Activated CD4-positive, alpha-beta T cell treated with anti-CD3 and anti-CD28 coated beads for 48 hours (primary cell): ENCODE results near the gene NAA16.
"Not testable (repeated sequence)": the region's sequence is repeated elsewhere in the genome, so short reads cannot be mapped to it uniquely, and the experiment has no call there.

ENCODE experiments used
- DNase-seq: peaks from one replicate; pipeline ENCODE4 v3.0.0-alpha.2; 2020

Gene NAA16

DNA sequence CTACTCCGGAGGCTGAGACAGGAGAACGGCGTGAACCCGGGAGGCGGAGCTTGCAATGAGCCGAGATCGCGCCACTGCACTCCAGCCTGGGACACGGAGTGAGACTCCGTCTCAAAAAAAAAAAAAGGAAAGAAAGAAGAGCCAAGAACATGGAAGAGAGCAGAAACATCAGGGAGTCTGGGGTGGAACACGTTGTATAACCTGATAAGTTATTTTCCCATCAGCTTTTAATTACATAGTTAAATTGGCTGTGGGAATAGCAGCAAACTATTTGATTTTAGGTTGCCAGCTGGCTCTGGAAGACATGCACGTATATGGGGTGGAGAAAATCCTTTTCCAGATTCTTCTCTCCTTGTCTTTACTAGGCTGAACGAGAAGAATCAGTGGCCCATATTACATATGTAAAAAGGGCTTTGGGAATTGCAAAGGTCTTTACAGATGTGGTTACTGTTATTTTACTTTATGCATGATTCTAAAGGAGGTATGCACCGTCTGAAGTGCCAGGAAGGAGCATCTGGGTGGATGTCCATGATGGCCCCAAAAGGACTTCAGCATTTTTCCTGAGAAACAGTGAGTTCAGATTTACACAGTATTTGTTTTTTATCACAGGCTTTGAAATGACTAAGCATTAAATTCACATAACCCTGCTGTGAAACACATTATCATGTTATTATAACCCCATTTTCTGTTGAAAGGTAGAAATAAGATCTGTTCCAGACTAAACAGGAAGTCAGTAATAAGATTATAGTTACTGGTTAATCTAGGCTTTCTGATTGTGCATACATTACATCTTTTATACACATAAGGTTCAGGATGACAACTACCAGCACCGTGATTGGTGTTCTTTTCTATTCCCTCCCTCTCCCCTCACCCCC is 4.6 kb upstream of the NAA16 start:
- DNase-seq, result no peak

DNA sequence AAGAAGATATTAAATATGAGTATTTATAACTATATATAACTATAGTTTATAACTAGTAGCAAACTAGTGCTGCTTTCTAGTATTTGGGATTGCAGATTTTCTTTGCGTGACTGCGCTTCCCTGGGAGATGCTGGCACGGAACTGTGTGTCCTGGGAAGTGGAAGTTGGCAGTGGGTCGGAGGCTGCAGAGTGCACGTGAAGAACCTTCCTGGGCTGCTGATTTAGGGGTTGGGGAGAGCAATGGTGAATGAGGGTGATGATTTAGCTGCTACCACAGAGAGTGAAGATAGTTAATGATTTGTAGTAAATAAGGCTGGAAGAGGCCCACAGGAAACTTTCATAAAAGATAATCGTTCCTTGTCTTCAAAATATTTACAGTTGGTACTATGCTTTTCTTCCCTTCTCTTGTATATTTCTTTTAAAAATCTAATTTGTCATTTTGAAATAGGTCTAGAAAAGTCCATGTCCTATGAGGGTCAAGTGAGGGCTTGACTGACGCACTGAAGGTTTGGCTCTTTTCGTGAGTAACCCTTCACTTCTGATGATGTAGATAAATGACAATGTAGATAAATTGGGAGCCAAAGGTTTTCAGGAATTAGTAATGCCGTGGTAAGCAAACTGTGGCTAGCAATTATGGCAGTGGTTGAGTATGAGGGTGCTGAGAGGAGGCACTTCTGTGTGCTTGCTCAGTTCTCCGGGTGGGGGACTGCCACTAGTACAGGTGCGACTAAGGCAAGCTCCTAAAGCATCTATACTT is 3.0 kb upstream of the NAA16 start:
- DNase-seq, result no peak

DNA sequence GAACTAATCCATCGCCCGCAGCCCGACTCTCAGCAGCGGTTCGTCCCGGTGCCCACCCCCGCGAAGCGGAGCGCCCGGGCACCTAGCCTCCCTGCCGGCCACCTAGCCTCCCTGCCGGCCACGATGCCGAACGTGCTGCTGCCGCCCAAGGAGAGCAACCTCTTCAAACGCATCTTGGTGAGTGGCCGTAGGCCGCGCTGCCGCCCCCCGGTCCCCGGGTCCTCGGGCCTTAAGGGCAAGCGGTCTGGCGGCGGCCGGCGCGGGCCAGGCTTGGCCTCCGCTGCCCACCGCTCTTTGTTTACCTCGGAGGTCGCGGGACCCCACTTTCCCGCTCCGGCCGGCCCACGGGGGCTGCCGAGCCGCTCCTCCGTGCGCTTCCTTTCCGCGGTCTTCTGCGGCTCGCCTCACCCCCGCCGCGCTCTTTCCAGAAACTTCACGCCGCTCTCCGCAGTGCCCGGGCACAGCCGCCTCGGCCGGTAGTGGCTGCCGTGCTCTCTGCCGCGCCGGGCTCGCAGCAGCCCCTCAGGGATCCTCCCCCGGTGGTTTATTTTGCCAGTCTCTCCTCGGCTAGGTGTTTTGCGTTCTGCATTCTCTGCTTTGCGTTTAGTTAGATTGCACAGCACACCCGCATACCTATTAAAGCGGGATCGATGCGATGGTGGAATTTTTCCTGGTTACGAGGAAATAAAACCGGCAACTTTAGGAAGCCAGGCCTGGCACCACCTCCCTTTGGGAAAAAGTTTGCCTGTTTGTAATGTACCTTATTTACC is 524 bp downstream of the NAA16 start:
- peak; percentile 66 for DNase-seq

DNA sequence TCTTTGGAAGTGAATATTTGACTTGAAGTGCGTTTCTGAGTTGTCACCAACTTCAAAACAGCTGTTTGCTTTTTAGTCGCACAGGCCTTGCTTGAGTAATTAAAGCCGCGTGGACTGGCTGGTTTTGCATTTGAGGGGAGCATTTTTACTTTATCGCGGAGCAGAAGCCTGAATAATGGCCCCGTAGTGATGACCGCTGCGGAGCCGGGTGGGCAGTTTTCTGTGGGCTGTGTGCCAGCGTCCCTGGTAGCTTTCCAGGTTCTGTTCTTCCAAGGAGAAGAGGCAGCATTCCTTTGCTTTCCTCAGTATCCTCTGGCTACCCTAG is 1.1 kb downstream of the NAA16 start:
- peak; percentile 19 for DNase-seq

DNA sequence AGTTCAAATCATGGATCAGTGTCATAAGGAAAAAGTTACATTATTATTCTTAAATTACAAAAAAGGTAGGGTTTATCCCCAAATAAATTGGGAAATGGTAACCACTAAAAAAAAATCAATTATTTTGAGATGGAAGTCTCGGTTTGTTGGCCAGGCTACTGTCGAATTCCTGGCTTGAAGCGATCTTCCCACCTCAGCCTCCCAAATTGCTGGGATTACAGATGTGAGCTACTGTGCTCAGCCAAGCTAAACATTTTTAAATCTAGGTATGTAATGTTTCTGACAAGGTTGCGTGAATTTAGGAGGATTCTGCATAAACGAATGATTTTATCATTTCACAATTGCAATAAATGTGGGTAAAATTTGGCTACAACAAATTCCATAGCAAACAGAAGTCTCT is 2.0 kb downstream of the NAA16 start:
- no peak for DNase-seq

DNA sequence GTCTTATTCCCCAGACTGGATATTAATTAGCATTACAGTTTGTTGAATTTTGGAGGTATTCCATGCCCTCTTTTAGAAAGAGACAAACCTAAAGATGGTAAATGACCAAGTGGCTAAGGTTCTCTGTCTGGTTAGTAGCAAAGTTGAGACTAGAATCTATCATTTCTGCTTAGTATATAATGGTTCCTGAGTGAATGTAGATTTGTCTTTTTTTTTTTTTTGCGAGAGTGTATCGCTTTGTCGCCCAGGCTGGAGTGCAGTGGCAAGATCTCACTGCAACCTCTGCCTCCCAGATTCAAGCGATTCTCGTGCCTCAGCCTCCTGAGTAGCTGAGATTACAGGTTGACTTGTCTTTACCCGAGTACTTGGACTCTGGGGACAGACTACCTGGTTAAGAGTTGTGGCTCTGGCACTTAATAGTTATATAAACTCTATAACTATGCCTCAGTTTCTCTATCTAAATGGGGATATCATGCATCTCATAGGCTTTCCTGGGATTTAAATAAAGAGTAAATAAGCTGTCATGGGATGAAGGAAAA is 2.7 kb downstream of the NAA16 start:
- no peak for DNase-seq

DNA sequence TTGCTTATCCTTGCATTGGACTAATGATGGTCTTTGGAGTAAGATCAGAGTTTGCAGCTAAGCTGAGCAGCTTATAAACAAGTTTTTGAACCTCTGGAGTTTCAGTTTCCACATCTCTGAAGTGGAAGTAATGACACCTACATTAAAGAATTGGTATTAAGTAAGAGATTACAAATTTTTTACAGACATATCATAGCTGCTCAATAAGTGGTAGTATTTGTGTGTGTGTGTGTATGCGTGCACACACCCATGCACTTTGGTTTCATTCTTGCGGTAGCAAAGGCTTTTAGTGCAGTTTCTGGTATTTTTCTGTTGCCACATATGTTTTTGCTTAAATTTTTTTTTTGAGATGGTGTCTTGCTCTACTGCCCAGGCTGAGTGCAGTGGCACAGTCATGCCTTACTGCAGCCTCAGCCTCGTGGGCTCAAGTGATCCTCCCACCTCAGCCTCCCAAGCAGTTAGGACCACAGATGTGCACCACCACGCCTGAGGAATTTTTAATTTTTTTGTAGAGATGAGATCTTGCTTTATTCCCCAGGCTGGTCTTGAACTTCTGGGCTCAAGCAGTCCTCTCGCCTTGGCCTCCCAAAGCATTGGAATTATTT is 4.5 kb downstream of the NAA16 start:
- no peak for DNase-seq

DNA sequence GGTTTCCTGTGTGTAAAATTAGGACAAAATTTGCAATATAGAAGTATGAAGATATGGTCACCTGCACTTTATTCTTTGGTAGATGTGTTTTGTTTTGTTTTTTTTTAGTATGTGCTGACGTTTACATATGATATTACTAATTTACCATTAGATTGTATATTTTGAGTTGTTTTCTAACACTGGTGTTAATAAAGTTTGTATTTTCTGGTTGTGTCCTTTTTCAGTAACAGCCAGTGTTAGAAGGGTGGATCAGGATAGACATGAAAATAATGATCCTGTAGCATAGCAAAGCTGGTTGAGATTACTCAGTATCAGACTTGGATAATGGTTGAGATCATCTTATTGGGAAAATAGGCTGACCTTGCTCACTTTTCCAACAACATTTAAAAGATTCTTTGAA is 6.2 kb downstream of the NAA16 start:
- DNase-seq, result no peak

DNA sequence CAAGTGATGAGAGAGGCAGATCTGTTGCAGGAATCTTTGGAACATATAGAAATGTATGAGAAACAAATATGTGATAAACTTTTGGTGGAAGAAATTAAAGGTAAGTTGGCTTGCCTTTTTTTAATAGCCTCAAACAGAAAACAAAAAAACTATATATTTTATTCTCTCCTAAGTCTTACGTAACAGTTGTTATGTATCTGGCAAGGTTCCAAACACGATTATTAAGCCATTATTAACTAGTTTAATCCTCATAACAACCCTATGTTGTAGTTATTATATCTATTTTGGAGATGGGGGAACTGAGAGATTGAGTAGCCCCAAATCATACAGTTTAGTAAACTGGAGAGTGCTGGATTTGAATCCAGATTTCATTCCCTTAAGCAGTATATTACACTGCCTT is 14.7 kb downstream of the NAA16 start:
- no peak for DNase-seq

DNA sequence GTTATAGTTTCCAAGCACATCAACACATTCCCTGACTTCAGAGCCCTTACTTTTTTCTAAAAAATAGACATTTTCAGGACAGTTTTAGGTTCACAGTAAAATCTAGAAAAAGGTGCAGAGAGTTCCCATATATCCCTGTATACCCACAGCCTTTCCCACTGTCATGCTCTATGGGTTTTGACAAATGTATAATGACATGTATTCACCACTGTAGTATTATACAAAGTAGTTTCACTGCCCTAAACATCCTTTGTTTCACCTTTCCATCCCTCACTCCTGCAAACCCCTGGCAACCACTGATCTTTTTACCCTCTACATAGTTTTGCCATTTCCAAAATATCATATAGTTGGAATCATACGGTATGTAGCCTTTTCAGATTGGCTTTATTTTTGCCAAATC is 15.6 kb downstream of the NAA16 start:
- no peak for DNase-seq

DNA sequence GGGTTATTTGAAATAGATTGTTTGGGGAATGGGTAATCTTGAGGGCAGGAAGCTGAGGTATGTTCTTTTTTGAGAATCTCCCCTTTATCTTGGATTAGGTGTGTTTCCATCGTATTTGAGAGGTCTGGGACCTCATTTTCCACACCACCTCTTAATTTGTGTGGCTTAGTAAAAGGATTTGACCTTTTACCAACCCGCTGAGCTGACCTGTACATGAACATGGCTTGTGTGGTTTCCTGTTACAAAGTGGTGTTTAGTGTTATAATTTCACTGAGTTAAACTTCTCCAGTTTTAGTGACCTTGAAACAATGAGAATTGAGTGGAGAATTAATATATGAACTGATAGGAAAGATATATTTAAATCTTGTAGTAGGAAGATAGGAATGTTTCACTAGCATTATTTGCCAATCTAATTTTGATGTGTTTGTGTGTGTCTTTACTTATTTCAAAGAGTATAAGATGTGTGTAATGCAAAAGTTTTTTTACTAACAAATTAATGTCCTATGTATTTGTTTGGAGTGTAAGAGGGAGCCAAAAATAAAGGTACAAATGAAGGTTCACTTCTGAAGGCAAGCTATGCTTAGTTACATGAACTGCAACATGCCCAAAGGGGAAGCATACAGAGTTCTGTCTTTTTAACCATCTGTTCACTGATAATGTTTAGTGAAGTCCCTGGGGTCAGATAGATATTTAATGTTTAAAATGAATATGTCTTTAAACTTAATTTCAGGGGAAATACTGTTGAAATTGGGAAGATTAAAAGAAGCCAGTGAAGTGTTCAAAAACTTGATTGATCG is 17.1 kb downstream of the NAA16 start:
- DNase-seq, result no peak

DNA sequence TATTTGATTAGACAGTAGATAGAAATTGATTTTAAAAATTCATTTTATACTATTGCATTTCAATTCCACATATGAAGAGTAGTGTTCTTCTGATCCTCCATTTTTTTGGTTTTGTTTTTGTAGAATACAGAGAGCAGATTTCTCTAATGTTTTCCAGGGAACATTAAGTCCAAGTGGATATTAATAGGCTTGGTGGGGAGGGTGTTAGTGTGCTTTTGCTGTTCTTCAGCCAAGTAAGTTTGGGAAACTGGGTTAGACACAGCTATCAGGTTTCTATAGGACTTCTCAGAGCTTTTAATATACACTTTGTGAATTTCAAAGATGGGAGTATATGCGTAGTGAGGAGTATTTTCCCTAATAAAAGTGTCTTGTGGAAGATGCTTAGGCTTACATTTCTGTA is 21.8 kb downstream of the NAA16 start:
- DNase-seq, result no peak

DNA sequence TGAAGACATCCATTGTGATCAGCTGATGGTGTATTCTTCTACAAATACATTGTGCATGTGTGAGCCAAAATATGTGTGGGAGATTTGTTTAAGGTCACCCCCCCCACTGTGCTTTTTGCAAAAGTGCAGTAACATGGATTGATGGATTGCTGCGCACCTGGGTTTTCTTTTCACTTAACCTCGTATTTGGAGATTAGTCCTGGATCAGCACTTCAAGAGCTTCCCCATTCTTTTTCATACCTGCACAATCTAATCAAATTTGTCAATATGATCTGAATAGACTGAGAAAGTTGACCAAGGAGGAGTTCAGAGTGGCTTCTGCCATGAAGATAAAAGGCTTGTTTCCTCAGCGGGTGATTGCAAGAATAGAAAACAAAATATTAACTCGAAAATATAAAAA is 23.7 kb downstream of the NAA16 start:
- DNase-seq, result no peak

DNA sequence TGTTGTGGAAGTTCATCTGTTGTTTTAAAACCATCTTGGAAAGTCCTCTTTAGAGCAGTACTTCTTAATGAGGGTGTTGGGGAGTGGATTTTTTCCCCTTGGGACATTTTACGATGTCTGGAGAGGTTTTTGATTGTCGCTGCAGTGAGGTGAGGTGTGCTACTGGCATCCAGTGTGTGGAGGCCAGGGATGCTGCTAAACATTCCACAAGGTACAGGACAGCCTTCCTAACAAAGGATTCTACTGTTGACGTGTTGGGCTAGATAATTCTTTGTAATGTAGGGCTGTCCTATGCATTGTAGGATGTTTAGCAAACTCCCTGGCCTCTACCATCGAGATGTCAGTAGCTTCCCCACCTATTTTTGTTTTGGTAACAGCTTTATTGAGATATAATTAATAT is 33.3 kb downstream of the NAA16 start:
- no peak for DNase-seq

DNA sequence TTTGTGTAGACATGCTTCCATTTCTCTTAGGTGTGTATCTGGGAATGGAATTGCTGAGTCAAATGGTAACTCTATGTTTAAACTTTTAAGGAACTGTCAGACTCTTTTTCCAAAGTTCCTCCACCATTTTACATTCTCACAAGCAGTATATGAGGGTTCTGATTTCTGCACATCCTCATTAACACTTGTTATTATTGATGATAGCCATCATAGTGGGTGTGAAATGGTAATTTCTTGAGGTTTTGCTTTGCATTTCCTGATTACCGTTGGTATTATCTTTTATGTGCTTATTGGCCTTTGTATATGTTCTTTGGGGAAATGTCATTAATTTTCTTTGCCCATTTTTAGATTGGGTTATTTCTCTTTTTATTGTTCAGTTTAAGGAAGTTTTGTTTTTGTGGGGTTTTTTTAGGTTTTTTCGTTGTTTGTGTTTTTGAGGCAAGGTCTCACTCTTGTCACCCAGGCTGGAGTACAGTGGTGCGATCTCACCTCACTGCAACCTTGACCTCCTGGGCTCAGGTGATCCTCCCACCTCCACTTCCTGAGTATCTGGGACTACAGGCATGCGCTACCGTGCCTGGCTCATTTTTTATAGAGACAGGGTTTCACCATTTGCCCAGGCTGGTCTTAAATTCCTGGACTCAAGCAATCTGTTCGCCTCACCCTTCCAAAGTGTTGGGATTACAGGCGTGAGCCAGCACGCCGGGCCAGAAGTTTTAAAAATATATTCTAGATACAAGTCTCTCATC is 34.3 kb downstream of the NAA16 start:
- DNase-seq, result no peak

DNA sequence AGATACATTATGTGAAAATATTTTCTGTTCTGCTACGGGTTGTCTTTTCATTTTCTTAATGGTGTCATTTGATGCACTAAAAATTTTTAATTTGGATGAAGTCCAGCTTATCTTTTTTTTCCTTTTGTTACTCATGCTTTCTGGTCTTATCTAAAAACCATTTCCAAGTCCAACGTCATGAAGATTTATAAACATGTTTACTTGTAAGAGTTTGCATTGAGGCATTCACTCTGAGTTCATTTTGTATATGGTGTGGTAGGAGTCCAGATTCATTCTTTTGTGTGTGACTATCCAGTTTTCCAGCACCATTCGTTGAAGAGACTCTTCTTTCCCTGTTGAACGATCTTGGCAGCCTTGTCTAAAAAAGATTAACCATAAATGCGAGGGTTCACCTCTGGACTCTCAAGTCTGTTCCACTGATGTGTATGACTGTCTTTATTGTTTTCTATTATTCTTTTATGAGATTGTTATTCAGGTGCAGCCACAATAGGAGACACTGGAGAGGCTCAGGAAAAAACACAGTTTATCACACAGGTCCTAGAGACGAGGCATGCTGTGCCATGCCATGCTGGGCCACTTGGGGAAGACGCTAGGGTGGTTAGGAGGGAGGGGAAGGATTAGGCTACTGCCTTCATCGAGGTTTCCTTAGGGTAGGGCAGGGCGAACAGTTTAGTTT is 35.0 kb downstream of the NAA16 start:
- DNase-seq, result no peak

DNA sequence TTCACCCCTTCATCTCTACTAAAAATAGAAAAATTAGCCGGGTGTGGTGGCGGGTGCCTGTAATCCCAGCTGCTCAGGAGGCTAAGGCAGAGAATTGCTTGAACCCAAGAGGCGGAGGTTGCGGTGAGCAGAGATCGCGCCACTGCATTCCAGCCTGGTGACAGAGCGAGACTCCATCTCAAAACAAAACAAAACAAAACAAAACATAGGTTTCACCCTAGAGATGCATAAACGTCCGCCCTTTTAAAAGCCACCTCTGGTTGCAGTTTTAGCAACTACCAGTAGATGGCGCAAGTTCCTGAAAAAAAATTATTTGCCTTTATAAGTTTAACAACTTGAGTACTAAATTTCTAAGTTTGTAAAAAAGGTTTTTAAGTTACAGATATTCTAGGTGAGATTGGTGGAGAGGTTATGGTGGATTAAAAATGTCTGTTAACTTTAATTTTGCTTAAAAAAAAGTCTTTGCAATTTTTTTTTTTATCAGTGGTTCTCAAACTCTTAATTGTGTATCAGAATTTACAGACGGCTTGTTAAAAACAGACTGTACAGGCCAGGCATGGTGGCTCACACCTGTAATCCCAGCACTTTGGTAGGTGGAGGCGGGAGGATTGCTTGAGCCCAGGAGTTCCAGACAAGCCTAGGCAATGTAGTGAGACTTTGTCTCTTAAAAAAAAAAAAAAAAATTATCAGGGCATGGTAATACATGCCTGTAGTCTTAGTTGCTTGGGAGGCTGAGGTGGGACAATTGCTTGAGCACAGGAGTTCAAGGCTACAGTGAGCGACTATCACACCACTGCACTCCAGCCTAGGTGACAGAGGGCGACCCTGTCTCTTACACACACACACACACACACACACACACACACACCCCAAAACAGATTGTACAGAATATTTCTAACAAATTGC is 42.1 kb downstream of the NAA16 start:
- DNase-seq, result peak; percentile 39

DNA sequence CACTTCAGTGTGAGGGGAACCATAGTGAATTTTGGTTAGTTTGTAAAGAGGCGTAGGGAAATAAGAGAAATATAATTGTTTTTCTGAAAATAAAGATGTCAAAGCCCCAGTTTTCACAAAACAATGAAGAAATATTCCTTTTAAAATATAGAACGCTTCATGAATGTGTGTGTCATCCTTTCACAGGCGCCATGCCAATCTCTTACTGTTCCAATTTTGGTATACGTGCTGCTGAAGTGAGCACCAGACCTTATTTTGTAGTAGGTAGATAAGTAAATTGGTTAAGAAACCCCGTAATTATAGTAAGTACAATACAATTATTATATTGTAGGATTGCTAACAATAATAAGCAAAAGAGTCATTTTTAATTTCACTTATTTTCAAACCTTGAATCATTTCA is 43.3 kb downstream of the NAA16 start:
- DNase-seq, result no peak

DNA sequence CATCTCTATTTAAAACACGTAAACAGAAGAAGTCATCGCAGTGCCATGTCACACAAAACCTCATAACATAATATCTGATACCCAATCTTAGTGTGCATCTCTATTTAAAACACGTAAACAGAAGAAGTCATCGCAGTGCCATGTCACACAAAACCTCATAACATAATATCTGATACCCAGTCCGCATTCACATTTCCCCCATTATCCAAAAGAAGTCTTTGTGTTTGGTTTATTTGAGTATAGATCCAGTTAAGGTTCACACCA is 45.2 kb downstream of the NAA16 start:
- DNase-seq, result not testable (repeated sequence)

DNA sequence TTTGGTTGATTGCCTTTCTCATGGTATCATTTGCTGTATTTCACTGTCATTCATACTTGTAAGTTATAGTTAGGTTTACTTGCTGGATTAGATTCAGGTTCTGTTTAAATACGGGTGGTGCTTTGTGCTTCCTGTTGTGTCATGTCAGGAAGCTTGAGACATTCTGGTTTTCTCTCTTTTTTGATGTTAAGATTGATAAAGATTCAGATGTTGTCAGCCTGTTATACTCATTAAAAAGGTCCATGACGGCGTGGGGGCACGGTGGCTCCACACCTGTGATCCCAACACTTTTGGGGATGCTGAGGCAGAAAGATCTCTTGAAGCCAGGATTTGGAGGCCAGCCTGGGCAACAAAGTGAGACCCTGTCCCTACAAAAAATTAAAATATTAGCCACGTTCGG is 45.7 kb downstream of the NAA16 start:
- peak; percentile 32 for DNase-seq
